ENCODE measurements around the gene FGGY.
"Not testable (repeated sequence)": the region's sequence is repeated elsewhere in the genome, so short reads cannot be mapped to it uniquely, and the experiment has no call there.

The FGGY gene

DNA sequence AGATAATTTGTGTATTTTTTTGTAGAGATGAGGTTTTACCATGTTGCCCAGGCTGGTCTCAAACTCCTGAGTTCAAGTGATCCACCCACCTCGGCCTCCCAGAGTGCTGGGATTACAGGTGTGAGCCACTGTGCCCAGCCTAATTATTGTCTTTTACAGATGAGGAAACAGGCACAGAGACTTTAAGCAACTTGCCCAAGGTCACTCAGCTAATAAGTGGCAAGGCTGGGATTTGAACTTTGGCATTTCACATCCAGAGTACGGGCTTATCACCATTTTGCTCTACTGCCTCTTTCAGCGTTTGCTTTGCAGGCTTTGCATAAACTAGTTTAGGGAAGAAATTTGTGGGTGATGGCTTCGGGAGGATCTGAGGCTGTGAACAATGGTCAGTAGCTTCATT is 57.3 kb downstream of the FGGY start:
- FAIRE-seq = not testable (repeated sequence)

DNA sequence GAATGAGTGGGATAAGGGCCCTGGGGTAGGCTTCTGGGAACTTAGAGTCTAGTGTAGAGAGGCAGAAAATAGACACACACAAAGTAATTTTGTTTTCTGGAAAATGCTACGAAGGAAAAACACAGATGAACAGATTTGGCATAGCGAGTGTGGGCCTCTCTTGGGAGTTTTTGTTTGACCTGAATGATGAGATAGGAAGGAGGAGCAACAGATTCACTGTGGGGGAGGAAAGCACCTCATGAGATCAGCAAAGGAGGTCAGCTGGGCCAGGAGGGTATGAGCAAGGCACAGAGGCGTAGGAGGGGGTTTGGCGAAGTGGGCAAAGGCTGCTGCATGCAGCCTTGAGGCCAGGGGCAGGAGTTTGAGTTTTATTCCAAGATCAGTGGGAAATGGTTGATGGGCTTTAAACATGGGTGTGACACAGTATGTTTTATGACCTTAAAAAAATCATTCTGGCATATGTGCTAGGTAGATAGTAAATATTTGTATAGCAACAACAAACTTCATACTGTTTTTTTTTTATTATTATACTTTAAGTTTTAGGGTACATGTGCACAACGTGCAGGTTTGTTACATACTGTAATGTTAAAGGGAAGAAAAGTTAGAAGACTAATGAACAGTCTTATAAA is 57.9 kb downstream of the FGGY start:
- FAIRE-seq = no peak

DNA sequence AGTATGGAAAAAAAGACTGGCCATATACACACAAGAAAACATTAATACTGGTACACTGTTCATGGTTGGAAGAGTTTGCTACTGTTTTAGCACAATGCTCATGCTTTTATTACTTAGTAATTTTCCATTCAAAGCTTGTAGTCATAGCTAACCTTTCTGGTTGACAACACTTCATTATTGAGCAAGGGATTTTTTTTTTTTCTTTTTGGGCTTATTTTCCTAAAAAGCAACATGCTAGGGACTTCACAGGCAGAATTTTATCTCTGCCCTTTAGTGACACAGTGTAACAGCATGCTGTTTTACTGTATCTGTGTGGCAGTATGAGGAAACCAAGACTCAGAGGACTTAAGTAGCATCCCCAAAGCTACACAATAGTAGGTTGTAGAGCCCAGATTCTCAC is 58.5 kb downstream of the FGGY start:
- no peak for FAIRE-seq

DNA sequence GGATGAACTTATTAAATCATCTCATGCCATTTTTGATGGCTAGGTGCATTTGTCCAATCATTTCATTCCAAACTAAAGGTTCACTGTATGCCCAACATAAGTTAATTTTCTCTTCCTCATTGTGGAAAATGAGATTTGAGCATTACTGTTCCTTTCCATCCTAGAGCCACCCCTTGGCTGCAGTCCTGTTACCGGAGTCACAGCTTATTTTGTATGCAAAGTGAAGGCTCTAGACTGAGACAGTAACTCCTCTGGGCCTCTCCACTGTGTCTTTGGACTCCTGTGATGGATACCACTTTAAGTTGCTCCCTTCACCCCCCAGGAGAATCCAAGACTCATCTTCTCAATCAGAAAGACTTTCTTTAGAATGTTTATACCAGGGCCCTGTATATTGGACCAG is 59.7 kb downstream of the FGGY start:
- FAIRE-seq = no peak

- FAIRE-seq = no peak
Measured at GRCh38 chr1:59357645-59358320, 60.9 kb downstream of the FGGY start.

GRCh38 chr1:59359325-59359724 is 62.4 kb downstream of the FGGY start:
- no peak for FAIRE-seq

GRCh38 chr1:59360170-59360569 is 63.3 kb downstream of the FGGY start:
- FAIRE-seq = no peak

DNA sequence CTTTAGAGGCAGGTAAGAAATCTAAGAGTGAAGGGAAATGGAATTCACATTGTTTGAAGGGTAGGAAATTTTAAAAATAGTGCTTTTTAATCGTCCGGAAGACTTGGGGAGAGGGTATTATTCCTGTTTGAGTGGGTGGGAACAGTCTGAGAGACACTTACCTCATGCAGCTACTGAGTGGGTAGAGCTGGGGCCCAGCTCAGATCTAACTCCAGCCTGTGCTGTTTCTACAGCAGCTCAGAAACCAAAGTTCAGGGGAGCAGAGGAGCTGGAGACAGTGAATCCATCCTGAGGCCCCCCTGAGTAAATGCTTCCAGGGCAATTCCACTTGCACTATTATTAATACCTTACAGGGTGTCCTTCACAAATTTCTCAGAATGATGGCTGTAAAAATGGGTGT is 63.8 kb downstream of the FGGY start:
- no peak for FAIRE-seq

GRCh38 chr1:59361766-59362165 is 64.9 kb downstream of the FGGY start:
- FAIRE-seq = no peak

DNA sequence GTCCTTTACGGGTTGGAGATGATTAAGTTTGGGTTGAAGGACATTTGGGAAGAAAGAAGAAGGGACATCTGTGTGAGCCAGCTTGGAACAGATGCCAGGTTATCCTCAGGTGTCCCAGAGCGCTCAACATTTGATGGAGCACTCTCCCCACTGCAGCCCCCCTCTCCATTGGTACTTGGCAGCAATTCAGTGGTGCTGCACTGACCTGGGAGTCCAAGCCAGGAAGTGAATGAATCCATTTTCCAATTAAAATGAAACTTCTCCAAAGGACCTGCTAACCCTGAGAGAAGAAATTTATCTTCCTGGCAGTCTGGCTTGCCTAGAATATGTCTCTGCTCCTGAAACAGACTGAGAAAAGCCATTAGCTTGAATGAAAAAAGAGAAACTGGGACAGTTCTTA is 67.1 kb downstream of the FGGY start:
- no peak for FAIRE-seq

DNA sequence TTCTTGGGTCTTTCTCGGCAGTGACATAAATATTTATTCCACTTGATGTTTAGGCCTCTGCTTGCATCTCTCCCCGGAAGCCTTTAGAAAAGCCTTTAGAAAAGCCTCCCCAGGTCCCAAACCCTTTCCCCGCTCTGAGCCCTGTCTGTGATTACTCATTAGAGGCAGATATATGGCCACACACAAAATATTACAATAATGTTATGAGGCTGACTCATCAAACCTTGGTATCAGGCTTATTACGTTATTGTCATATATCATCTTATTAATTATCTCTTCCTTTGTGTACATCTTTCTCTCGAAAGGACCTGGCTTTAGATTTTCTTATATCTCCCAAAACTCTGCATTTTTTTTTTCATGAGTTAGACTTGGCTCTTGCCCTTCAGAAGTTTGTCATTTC is 69.5 kb downstream of the FGGY start:
- no peak for FAIRE-seq

DNA sequence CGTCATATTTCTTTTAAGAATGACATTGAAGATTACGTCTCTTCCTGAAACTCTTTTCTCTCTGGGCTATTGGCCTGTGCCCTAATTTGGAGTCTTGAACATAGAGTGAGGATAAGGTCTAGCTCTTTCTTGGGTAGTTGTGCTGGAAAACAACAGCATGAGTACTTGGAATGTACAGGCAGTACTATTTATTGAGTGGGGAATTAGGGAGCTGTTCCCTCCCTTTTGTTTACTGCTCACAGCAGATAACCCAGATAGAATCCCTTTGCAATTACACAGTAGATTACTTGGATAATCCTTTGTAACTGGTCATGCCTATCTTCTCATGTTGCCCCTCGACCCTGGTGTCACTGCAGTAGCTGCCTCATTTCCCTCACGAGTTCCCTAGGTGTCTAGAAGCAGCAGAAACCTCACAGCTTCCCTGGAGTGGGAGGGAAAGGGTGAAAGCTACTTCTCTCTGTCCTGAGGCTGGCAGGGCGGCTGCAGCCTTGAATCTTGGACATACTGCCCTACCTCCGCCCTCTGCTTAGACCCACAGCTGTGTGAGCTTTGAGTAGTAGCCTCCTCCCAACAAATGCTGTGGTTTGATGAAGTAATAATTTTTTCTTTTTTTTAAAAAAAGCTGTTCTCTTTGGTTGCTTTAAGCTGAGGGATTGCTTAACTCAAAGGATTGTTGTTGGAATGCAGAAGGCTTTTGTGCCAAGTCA is 70.6 kb downstream of the FGGY start:
- peak; percentile 92 for FAIRE-seq

GRCh38 chr1:59368008-59368670 is 71.2 kb downstream of the FGGY start:
- no peak for FAIRE-seq

GRCh38 chr1:59375321-59376220 is 78.7 kb downstream of the FGGY start:
- FAIRE-seq = peak; percentile 74

DNA sequence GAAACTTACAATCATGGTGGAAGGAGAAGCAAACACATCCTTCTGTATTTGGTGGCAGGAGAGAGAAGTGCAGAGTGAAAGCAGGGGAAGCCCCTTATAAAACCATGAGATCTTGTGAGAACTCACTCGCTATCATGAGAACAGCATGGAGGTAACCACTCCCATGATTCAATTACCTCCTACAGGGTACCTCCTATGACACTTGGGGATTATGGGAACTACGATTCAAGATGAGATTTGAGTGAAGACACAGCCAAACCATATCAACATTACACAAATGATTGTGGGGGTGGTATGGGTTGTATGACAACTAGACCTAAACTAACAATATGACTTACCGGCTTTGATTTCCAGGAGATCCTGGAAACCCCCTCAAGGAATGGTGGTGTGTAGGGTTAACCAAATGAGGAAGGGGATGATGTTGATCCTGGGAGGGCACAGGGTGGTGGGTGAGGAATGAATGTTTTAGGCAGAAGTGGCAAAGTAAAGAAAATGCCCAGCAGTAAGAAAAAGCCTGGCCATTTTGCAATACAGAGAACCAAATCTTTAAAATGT is 80.5 kb downstream of the FGGY start:
- no peak for FAIRE-seq

DNA sequence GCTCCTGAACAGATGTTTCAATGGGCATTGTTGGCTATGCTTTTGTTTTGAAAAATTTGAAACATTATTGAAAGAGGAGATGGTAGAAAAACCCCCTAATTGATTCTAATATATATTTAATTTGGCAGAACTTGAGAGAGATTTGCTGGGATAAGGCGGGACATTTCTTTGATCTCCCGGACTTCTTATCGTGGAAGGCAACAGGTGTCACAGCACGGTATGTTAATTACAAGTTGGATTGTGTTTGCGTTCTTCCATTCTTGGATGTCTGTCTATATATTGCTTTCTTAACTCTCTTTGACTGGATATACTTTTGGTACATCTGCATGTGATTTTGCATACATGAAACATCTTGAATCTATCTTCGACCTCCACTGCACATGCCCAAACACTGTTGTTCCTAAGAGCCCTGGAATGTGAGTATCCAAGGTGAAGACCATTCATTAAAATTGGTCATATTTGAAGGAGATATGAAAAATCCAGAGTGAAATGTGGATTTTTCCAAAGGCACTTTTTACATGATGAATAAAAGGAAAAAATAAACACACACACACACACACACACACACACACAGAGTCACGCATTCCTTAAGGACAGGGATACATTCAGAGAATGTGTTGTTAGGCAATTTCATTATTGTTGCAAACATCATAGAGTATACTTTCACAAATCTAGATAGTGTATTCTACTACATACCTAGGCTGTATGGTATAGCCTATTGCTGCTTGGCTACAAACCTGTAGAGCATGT is 81.9 kb downstream of the FGGY start:
- no peak for FAIRE-seq

DNA sequence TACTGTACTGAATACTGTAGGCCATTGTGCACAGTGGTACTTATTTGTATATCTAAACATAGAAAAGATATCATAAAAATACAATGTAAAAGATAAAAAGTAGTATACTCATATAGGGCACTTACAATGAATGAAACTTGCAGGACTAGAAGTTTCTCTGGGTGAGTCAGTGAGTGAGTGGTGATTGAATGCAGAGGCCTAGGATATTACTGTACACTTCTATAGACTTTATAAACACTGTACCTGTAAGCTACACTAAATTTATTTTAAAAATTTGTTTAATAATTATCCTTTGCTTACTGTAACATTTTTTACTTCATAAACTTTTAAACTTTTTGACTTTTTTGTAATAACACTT is 82.5 kb downstream of the FGGY start:
- FAIRE-seq = no peak

- no peak for FAIRE-seq
Measured at GRCh38 chr1:59383963-59384362, 87.1 kb downstream of the FGGY start.

DNA sequence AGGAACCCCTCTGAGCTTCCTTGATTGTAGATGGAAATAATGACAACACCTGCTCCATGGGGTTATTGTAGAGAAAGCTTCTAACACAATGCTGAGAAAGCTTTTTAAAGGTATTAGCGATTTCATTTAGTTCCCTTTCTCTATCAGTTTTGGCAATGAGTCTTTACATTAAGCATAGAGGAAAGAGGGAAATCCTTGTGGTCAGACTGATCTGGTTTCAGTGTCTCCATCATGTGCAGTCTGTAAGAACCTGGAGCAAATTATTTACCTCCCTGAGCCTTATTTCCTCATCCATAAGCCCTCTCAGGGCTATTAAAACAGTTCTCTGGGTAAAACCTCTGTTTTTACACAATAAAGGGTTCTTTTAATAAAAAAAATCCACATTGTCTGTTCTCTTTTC is 87.5 kb downstream of the FGGY start:
- no peak for FAIRE-seq

DNA sequence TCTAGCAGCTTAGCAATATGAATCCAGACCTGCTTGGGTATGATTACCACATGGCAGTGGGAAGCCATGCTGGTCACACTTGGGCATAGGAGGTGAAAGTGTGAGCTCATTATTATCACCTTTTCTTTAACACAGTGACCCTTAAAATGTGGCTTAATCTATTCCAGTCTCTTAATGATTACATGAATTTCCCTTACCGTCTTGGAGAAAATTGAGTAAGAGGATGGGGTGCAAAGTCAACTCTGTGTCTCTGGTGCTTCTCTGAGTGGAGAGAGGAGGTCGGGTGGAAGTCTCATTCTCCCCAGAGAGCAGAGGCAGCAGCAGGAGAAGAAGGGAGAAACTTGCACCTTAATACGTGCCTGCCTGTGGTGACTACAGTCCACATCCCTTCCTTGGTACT is 91.3 kb downstream of the FGGY start:
- FAIRE-seq = no peak

GRCh38 chr1:59389847-59390246 is 93.0 kb downstream of the FGGY start:
- no peak for FAIRE-seq

- no peak for FAIRE-seq
Measured at GRCh38 chr1:59390307-59390706, 93.4 kb downstream of the FGGY start.

Measured in endometrium (tissue), 2 donors.